ENCODE measurements around the gene KLF13. TPM values are rescaled to one million over a fixed set of nuclear protein-coding genes. Genes with fewer than 3 reads are reported as not detected.

KLF13 gene
- total RNA-seq, 1 donor from 2014 or later = 44.6 TPM

- DNase-seq (ENCODE audit: low read depth, low spot score) = no peak
- no peak for TF ChIP-seq CTCF (conservative IDR thresholded peaks at IDR 0.05)
- no peak overlapping the region for H3K4me3 Mint-ChIP-seq
- peaks cover 11% of the 10 kb centered on the region for H3K27me3 Mint-ChIP-seq (ENCODE audit: low read depth)
- H3K27ac Mint-ChIP-seq (ENCODE audit: unreplicated experiment) = no peak overlapping the region
- H3K4me1 Mint-ChIP-seq = peaks cover 4% of the 10 kb centered on the region
- no peaks in the 10 kb centered on the region for H3K36me3 Mint-ChIP-seq (ENCODE audit: low read depth)
- peaks cover 4% of the 10 kb centered on the region for H3K9me3 Mint-ChIP-seq
Observed at GRCh38 chr15:31387092-31387478, 60.5 kb downstream of the KLF13 start.

DNA sequence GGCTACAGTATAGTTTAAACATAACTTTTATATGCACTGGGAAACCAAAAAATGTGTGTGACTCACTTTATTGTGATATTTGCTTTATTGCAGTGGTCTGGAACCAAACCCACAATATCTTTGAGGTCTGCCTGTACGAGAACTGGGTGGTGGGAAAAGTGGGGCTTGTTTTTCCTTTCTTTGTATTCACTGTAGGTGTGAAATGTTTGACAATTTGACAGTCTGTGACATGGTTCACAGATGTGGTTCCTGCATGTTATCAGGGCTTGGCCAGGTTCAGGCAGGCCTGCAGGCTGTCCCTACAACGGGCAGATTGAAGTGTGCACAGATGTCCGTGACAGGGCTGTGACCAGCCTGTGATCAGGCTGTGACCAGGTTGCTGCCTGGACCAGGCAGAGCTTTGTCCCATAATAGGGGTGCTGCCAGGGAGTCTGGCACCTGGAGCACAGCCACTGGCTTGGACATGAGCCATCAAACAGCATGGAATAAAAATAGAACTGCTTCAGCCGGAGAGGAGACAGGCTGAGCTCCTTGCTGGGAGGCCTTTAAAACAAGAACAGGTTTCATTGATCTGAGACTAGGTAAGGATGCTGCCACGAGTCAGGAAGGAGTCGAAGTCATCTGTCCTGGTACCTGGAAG is 61.0 kb downstream of the KLF13 start:
- Mint-ChIP-seq H3K9me3 (peaks cover 4% of the 10 kb centered on the region), H3K27me3 (ENCODE audit: low read depth) (peaks cover 16% of the 10 kb centered on the region), H3K36me3 (ENCODE audit: low read depth) (no peaks in the 10 kb centered on the region), H3K4me1 (peaks cover 2% of the 10 kb centered on the region), H3K4me3 (peak overlapping the region; percentile 39), H3K27ac (ENCODE audit: unreplicated experiment) (peak overlapping the region; percentile 31)
- TF ChIP-seq CTCF (conservative IDR thresholded peaks at IDR 0.05) = no peak
- DNase-seq (ENCODE audit: low read depth, low spot score) = no peak

- H3K4me3 Mint-ChIP-seq = peak overlapping the region; percentile 66
- H3K27ac Mint-ChIP-seq (ENCODE audit: unreplicated experiment) = no peak overlapping the region
- H3K4me1 Mint-ChIP-seq = peaks cover 4% of the 10 kb centered on the region
- H3K27me3 Mint-ChIP-seq (ENCODE audit: low read depth) = peaks cover 35% of the 10 kb centered on the region
- no peaks in the 10 kb centered on the region for H3K36me3 Mint-ChIP-seq (ENCODE audit: low read depth)
- no peak for TF ChIP-seq CTCF (conservative IDR thresholded peaks at IDR 0.05)
- no peak for DNase-seq (ENCODE audit: low read depth, low spot score)
- peaks cover 4% of the 10 kb centered on the region for H3K9me3 Mint-ChIP-seq
Observed at GRCh38 chr15:31389576-31389975, 62.9 kb downstream of the KLF13 start.

GRCh38 chr15:31390029-31390428 is 63.4 kb downstream of the KLF13 start:
- no peak for DNase-seq (ENCODE audit: low read depth, low spot score)
- H3K9me3 Mint-ChIP-seq = peaks cover 4% of the 10 kb centered on the region
- peaks cover 40% of the 10 kb centered on the region for H3K27me3 Mint-ChIP-seq (ENCODE audit: low read depth)
- H3K27ac Mint-ChIP-seq (ENCODE audit: unreplicated experiment) = no peak overlapping the region
- no peak overlapping the region for H3K4me3 Mint-ChIP-seq
- H3K36me3 Mint-ChIP-seq (ENCODE audit: low read depth) = no peaks in the 10 kb centered on the region
- no peak for TF ChIP-seq CTCF (conservative IDR thresholded peaks at IDR 0.05)
- peaks cover 4% of the 10 kb centered on the region for H3K4me1 Mint-ChIP-seq

DNA sequence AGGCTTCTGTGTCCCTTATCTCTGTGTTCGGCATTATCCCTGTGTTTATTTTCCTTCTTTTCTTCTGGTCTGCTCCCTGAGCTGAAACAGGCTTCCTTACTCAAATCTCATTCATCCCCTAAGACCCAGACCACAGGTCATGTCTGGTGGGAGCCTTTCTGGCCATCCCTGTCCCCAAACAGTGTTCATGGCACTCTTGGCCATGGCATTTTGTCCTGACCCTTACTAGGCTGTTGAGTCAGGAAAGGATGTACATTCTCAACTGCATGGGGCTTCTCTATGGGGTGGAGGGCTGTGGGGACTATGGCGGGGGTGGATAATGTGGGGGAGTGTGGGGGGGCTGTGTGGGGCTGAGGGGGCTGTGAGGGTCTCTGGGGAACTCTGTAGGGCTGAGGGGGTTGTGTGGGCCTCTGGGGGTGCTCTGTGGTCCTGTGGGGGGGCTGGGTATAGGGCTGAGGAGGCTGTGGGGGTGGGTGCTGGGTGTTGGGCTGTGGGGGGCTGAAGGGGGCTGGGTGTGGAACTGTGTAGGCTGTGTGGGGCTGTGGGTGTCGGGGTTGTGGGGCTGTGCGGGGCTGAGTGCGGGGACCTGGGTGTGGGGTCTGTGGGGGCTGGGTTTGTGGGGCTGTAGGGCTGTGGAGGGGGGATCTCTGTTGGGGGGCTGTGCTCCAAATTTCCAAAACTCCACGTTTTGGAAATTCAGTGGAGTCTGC is 64.3 kb downstream of the KLF13 start:
- H3K4me1 Mint-ChIP-seq = peaks cover 4% of the 10 kb centered on the region
- H3K27me3 Mint-ChIP-seq (ENCODE audit: low read depth) = peaks cover 48% of the 10 kb centered on the region
- DNase-seq (ENCODE audit: low read depth, low spot score) = no peak
- no peaks in the 10 kb centered on the region for H3K36me3 Mint-ChIP-seq (ENCODE audit: low read depth)
- no peak for TF ChIP-seq CTCF (conservative IDR thresholded peaks at IDR 0.05)
- peaks cover 4% of the 10 kb centered on the region for H3K9me3 Mint-ChIP-seq
- no peak overlapping the region for H3K27ac Mint-ChIP-seq (ENCODE audit: unreplicated experiment)
- no peak overlapping the region for H3K4me3 Mint-ChIP-seq

Data from neural crest cell (in vitro differentiated cells).